Activated naive CD4-positive, alpha-beta T cell (primary cell): ENCODE data around the gene OTUD7B.
"Not testable (repeated sequence)": the region's sequence is repeated elsewhere in the genome, so short reads cannot be mapped to it uniquely, and the experiment has no call there.

Source experiments
- DNase-seq, 4 experiments: peaks; one replicate each; lab custom pipeline; 2025; lab: John Stamatoyannopoulos, UW

The OTUD7B gene

DNA sequence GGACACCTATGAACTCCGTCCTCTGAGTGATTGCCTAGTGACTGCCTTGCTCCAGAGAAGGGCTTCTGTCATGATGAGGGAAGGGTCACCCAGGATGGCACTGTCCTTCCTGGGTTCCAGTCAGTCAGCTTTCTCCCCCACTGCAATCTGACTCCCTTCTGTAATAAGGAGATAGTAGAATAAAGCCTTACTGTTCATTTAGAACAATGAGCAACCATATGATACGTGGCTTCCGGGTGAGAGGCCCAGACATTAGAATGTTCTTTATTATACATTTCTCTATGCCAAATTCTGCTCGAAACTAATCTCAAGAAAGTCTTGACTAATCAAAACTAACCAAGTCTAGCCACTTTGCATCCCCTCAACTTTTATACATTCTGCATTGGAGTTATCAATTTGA, 65.3 kb downstream of the OTUD7B start:
- no peak for DNase-seq

DNA sequence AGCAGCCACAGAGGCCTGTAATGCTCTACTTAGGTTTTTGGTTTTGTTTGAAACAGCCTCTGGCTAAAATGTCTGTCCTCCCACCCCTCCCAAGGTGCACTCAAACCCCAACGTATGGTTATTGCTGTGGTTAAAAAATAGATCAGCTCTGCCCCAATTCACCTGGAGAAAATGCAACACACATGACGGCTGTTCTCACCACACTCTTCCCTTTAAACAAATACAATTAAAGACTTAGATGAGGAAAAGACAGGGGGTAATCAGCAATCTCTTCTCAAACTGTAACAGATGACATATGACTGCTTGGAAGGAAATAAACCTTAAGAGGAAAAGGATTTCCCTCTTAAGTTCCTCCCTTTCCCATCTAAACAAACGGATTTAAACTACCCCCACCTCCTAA, 67.6 kb downstream of the OTUD7B start:
- DNase-seq, result no peak

DNA sequence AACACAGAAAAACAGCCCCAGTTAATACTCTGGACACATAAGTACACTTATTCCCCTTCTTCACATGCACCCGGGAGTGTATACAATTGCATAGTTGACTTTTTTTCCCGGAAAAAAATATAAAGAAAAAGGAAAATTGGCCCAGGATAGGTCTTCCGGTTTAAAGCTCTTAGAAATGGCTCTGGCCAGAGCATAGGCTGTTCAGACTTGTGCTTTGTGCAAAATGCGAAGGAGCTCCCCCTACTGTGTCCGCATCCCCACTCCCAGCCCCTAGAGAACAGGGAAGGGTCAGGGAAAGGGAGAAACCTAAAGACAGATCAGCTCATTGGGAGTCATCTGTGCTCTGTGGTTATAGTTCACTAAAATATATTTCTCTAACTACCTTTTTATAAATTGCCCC, 68.3 kb downstream of the OTUD7B start:
- DNase-seq, result no peak

DNA sequence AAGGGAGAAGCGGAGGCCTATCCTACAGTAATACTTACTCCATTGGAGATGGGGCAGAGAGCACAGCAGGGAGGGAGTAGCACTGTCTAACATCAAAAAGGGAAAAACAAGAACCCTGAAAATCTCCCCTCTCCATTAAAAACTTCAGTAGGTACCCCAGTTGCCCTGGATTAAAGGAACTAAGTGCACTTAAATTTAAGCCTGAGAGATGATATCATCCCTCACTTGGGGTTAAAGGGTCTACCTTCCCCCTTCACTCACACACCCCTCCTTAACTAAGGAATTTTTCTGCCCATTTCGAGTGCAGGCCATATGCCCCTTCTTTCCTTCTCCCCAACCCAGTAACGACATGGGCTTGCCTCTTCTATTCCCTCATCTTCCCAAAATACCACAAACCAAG, 70.1 kb downstream of the OTUD7B start:
- no peak for DNase-seq

DNA sequence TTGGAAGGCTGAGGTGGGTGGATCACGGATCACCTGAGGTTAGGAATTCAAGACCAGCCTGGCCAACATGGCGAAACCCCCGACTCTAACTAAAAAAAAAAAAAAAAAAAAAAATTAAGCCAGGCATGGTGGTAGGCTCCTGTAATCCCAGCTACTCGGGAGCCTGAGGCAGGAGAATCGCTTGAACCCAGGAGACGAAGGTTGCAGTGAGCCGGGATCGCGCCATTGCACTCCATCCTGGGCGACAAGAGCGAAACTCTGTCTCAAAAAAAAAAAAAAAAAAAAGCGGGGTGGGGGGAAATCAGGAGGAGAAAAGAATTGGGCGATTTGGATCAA, 71.9 kb downstream of the OTUD7B start:
- not testable (repeated sequence) for DNase-seq

GRCh38 chr1:149937759-149938158, 72.8 kb downstream of the OTUD7B start:
- no peak for DNase-seq

GRCh38 chr1:149936992-149937705, 73.4 kb downstream of the OTUD7B start:
- DNase-seq, result no peak

GRCh38 chr1:149936170-149936991, 74.1 kb downstream of the OTUD7B start, which contains the start of gene MTMR11:
Gene MTMR11, minus strand, starts transcription at chr1:149936879. Its CDS starts 232 bp downstream, at chr1:149936647.
- no peak for DNase-seq

GRCh38 chr1:149934356-149934755, 76.2 kb downstream of the OTUD7B start:
- DNase-seq, result no peak

DNA sequence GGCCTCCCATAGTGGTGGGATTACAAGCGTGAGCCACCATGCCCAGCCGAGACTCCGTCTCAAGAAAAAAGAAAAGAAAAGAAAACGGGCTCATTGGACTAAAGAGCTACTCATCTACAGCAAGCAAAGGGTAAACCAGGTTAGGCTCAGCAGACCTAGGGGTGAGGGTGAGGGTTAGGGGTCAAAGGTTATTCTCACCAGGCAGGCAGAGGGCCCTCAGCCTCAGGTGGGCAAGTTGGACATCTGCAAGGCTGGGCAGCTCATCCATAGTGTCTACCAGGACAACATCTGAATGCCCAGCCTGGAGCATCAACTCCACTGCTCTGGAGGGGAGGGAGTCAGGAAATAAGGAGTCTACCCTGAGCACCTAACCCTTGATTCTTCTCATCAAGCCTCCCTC, 77.3 kb downstream of the OTUD7B start:
- no peak for DNase-seq

- no peak for DNase-seq
These were observed 78.1 kb downstream of the OTUD7B start for GRCh38 chr1:149932474-149932873.

DNA sequence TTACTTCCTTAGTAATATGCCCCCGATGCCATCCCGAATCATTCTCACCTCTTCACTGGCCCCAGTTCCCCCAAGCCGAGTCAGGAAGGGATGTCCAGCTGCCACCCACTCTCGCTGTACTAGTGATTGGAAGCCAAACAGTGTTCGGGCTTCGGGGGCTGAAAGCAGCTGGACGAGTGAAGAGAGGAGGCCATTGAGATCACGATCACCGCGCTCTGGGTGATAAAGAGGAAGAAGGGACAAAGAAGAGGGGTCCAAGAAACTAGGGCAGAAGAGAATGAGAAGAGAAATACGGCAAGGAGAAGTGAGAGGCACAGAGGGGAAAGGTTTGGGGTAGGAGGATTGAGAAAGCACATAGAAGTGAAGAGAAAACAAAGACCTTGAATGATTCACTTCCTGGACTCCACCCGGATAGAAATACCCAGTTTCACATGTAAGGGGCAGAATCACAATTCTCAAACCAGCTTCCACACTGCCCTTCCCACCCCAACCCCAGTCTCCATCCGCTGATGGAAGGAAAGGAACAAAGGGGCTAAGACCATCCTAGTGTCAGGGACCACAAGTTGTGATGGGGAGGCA, 79.2 kb downstream of the OTUD7B start:
- DNase-seq, result no peak

DNA sequence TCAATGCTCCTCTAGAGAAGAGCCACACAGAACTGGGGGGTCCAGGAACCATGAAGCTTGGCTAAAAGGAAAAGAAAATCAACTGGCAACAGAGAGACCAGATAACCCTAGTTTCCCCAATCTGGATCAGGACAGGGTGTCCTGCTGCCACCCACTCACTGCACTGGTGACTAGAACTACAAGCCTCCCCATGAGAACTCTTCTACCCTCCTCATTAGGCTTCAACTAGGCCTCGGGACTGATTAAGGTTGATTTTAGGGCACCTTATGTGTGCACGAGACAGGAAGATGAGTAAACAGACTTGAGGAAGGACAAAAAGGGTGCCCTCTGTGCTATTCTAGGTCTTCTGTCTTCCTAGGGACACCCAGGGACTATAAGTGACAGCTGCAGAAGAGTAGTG, 80.7 kb downstream of the OTUD7B start:
- no peak for DNase-seq

DNA sequence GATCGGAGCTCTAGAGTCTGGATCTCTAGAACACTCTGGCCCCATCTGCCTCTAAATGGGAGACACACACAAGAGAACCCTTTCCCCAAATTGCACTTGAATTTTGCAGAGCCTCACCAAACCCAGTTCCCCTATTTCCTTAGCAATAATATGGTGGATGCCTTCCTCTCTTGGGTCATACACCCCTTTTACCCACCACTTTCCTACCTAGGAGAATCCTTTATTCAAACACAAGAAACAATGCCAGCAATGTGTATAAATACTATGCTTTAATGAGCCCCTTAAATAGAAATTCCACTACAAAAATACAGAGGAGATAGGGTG, 82.2 kb downstream of the OTUD7B start:
- no peak for DNase-seq

- peak; percentile 81 to 96 (median 90) for DNase-seq
These were observed 82.7 kb downstream of the OTUD7B start, which contains the start of gene SF3B4 for GRCh38 chr1:149927563-149928400. Gene SF3B4, minus strand, starts transcription at chr1:149927803. Its CDS starts 44 bp downstream, at chr1:149927759.

GRCh38 chr1:149927056-149927562, 83.4 kb downstream of the OTUD7B start:
- no peak for DNase-seq

GRCh38 chr1:149926296-149926695, 84.2 kb downstream of the OTUD7B start:
- DNase-seq, result no peak

DNA sequence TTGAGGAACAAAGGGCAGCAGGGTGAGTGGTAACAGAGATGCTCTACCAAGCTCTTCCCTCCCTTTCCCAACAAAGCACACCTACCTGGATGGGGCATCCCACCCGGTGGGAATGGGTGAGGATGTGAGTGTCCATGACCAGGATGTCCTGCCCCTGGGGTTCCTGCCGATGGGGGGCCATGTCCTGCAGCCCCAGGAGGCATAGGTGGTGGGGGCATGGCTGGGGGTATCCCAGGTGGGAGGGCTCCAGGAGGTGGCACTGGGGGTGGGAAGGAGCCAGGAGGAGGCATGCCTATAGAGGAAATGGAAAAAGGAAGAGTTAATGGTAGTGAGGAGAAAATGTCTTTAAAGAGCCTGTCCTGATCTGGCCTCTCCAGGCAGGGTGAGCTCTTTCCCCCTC, 84.8 kb downstream of the OTUD7B start:
- DNase-seq, result no peak

DNA sequence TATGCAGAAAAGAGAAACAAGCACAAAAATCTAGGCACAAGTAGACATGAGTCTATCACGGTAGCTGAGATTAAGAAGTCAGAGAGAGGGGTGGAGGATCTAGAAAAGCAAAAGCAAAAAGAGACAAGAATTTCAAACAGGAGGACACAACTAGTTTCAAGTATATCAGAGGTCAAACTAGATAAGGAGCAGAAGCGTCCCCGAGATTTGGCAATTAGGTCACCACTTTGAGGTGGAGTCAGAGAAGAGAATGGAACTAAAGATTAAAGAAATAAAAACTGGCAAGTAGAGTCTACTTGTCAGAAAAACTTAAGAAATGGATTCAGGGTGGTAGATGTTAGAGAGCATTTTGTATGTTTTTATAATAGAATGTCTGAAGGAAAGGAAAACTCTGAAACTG, 85.2 kb downstream of the OTUD7B start:
- DNase-seq, result no peak

GRCh38 chr1:149923626-149924025, 86.9 kb downstream of the OTUD7B start:
- DNase-seq, result no peak

DNA sequence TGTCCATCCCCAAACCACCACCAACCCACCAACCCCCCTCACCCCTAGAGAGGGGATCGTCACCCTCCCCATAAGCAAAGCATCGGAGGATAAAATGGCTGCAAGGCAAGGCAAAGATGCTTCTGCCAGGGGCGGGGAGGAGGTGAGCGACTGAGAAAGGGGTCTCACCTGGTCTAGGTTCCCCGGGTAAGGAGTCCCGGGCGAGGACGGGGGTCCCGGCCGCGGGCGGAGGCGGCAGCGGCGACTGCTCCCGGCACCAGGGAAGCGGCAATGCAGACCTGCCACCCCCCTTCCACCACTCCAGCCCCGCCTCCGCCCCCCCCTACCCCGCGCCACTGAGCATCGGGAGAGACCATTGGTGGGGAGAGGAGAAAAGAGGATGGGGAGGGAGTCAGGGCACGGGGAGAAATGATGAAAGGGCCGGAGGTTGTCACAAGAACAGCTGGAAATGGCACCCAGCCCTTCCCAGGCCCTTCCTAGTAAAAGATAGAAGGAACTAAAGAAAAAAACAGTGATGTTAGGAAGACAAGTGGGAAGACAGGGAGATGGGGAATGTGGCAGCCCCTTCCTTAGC, 92.9 kb downstream of the OTUD7B start, which contains the start of gene SV2A:
Gene SV2A (minus strand): TSS at position 274 of the 574 bp plus-strand sequence. CDS start 4,004 bp downstream, outside the sequence.
- peak in 1 of 4 experiments; percentile 28 for DNase-seq

- no peak for DNase-seq
These were observed 93.7 kb downstream of the OTUD7B start for GRCh38 chr1:149916898-149917252.
